Stimulated activated effector memory CD8-positive, alpha-beta T cell treated with anti-CD3 and anti-CD28 coated beads, Interleukin-12 subunit alpha, Interleukin-12 subunit beta, amount 100 ng/mL, for 72 hours (primary cell): ENCODE data around the gene VPS37B.

ENCODE experiments used
- ATAC-seq: fragments of 150-1000 bp; cut with Tn5 transposase; 2 replicates; pipeline ENCODE4 v1.10.0; 2021
- DNase-seq, 2 donors: peaks; one replicate each; pipeline ENCODE4 v3.0.0; 2021 to 2022; ENCODE audit warnings: low spot score in 2 of 2
- H3K27ac Mint-ChIP-seq: one replicate; pipeline ENCODE4 v1.8.0; 2022; ENCODE audit warnings: mild to moderate bottlenecking, mixed read lengths
- H3K36me3 Mint-ChIP-seq: one replicate; pipeline ENCODE4 v1.8.0; 2022; ENCODE audit warnings: mild to moderate bottlenecking, mixed read lengths
- H3K4me1 Mint-ChIP-seq: one replicate; pipeline ENCODE4 v1.8.0; 2022; ENCODE audit warnings: mixed read lengths
- H3K4me3 Mint-ChIP-seq: one replicate; pipeline ENCODE4 v1.8.0; 2022; ENCODE audit warnings: mild to moderate bottlenecking, mixed read lengths
- H3K9me3 Mint-ChIP-seq: one replicate; pipeline ENCODE4 v1.8.0; 2022; ENCODE audit warnings: mixed read lengths

VPS37B gene

DNA sequence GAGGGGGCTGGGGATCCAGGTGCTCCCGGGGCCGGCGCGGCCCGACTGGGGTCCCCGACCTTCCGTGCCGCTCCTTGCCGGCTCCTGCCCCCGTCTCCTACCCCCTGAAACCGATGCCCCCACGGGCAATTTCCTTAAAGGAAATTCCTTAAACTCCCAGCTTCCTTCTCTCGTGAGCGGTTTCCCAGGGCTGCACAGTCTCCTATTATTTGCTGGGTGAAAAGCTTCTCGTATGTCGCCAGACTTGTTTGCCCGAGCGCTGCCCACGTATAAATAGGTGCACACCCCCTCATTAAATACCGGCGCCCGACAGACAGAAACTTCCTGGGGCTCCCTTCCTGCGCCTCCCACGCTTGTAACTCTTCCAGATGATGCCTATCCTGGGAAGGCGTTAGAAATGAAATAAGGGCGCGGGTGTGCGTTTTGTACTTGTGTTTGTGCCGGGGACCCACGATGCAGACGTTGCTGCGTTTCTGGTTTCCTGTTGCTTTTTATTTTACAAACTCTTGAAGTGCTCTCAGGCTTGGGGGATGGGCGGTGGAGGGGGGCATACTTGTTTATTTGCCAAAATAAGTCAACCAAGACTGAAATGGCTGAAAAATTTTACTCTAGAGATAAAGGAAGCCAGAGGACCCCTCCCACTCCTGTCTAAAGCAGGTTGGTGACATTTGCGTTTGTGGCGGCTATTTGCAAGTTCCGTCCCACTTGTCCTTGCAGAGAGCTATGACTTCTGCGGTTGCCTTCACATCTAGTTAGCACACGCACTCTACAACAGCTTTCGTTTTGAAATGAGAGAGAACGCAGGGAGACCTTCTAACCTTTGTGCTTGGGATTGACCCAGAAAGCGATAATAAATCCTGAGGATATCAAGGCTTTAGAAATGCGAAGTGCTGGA lies 59.6 kb downstream of the VPS37B start:
- H3K36me3 Mint-ChIP-seq: peaks cover 8% of the 10 kb centered on the region
- peak overlapping the region; percentile 95 for H3K27ac Mint-ChIP-seq
- DNase-seq (peak in 1 of 2 donors; percentile 71), ATAC-seq (peak; percentile 81)
- peak overlapping the region; percentile 98 for H3K4me3 Mint-ChIP-seq
- H3K9me3 Mint-ChIP-seq: no peaks in the 10 kb centered on the region
- peaks cover 57% of the 10 kb centered on the region for H3K4me1 Mint-ChIP-seq

DNA sequence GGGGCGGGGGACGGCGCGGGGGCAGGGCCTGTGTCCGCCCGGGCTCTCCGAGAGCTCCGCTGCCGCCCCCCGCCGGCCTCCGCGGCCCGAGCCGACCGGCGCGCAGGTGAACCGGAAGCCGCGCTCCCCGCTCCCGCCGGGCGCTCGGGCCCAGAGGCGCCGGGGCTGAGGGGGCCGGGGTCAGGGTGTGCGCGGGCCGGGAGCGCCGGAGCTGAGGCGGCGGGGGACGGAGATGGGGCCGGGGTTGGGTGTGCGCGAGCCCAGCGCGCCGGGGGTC lies 60.2 kb downstream of the VPS37B start:
- H3K36me3 Mint-ChIP-seq: peaks cover 8% of the 10 kb centered on the region

DNA sequence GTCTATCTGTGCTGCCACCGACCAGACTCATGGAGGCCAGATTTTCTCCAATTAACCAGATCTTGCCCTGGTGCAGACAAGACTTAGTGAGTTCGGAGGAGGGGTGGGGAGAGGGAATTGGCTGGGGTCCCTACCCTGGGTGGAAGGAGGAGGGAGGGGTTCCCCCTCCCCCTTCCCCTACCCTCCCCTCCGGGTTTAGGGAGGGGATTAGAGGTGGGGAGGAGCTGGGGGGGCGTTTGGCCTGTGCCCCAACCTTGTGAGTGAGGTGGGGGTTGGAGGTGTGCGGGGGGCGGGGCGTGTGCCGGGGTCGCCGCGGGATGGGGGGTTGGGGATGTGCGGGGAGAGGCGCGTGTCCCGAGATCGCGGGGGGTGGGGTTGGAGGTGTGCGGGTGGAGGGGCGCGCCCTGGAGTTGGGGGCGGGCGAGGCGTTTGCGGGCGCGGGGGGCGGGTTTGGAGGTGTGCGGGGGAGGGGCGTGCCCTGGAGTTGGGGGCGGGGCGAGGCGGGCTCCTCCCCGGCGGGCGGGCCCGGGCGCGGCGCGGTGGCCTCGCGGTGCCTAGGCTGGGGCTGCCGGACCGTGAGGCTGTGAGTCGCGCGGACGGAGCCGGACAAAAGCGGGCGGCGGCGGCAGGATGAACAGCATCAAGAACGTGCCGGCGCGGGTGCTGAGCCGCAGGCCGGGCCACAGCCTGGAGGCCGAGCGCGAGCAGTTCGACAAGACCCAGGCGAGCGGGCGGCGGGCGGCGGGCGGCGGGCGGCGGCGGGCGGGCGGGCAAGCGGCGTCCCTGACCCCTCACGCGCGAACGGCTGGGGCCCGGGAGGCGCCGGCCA lies 60.8 kb downstream of the VPS37B start, which contains the start of gene HIP1R:
HIP1R (plus strand) TSS at position 537 of the 829 bp plus-strand sequence; CDS start at position 631, 94 bp downstream.
- H3K27ac Mint-ChIP-seq: peak within 1 kb of the TSS; percentile 95
- peak within 1 kb of the TSS; percentile 98 for H3K4me3 Mint-ChIP-seq
- no peaks in the 10 kb centered on the region for H3K9me3 Mint-ChIP-seq
- peaks cover 8% of the 10 kb centered on the region for H3K36me3 Mint-ChIP-seq
- peaks cover 46% of the 10 kb centered on the region for H3K4me1 Mint-ChIP-seq
- DNase-seq (peak; percentile 54 to 75), ATAC-seq (peak; percentile 66)

More for the DNA sequence above, 60.2 kb downstream of the VPS37B start:
- no peaks in the 10 kb centered on the region for H3K9me3 Mint-ChIP-seq
- no peak overlapping the region for H3K27ac Mint-ChIP-seq
- no peak for DNase-seq
- H3K4me3 Mint-ChIP-seq: peak overlapping the region; percentile 98
- peaks cover 52% of the 10 kb centered on the region for H3K4me1 Mint-ChIP-seq
- ATAC-seq: peak; percentile 59

DNA sequence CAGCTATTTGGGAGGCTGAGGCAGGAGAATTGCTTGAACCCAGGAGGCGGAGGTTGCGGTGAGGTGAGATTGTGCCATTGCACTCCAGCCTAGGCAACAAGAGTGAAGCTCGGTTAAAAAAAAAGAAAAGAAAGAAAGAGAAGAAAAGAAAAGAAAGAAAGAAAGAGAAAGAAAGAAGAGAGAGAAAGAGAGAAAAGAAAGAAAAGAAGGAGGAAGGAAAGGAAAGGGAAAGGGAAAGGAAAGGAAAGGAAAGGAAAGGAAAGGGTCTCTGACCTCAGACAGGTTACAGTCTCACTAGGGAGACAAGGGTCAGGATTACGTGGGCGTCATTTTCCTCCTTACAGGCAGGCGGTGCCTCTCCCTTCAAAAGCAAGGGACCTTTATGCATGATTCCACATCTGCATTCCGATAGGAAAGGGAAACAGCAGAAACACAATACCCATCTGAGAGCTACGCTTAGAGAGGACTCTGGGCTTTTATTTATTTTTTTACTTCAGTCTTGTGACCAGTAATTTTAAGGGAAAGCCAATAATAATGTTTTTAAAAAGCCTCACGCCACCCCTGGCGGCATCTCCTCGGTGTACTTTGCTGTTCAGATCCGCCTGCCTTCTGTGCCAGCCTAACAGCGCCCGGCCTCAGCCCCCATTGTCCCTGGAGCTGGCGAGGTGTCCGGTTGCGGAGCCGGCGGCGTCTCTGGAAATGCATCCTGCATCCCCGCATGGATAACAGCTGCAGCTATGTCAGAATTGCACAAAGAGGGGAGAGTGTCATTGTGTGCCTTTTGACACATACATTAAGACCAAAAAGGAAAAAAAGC lies 61.6 kb downstream of the VPS37B start:
- peak overlapping the region; percentile 88 for H3K4me3 Mint-ChIP-seq
- peak; percentile 1 for ATAC-seq

DNA sequence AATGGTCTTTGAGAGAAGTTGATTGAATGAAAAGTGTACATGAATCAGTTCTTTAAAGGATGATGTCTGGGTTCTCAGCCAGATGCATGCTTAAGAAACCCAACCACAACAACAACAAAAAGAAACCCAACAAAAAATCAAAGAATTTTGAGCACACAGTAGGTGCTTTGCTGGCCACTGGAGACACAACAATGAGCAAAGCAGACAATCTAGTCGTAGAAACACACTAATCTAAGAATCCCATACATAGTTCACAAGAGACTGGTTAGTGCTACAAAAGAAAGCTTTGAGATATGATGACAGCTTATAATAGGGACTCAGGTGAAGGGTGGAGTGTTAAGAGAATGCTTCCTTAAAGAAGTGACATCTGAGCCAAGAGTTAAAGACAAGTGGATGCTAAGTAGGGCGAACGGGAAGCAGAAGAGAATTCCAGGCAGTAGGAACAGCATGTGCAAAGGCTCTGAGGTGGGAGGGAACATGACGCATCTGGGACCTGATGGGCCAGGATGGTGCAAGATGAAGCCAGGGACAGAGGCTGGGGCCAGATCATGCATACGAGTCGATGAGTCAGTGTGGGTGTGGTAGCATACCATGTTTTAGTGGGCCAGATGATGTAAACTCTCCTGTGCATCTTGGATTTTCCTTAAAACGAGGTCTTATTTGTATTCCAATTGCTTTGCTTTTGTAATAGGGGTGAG lies 65.3 kb downstream of the VPS37B start:
- no peaks in the 10 kb centered on the region for H3K9me3 Mint-ChIP-seq
- H3K36me3 Mint-ChIP-seq: no peaks in the 10 kb centered on the region
- H3K4me1 Mint-ChIP-seq: peaks cover 13% of the 10 kb centered on the region
- DNase-seq: no peak
- no peak for ATAC-seq
- no peak overlapping the region for H3K4me3 Mint-ChIP-seq
- no peak overlapping the region for H3K27ac Mint-ChIP-seq

More for the DNA sequence above, 61.6 kb downstream of the VPS37B start:
- Mint-ChIP-seq H3K4me1 (peaks cover 45% of the 10 kb centered on the region), H3K9me3 (no peaks in the 10 kb centered on the region), H3K36me3 (peaks cover 8% of the 10 kb centered on the region), H3K27ac (peak overlapping the region; percentile 87)
- DNase-seq: no peak

DNA sequence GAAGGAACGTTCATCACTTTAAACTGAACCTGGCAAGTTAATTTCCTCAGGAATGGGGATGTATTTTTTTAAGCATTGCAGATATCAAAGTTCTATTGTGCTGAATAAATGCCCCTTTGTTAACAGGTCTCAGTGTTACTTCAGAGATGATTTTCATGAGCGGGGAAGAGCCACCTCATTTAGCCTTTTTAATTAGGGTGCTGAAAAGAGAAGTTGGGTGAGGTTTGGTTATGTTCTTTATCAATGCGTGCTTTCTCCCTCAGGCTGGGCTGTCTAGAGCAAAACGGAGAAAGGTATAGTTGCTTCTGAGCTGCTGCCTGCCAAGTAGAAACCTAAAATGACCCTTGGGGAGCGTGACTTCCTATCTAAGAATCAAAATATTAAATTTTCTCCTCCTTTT lies 68.7 kb downstream of the VPS37B start:
- Mint-ChIP-seq H3K27ac (no peak overlapping the region), H3K36me3 (no peaks in the 10 kb centered on the region), H3K4me3 (no peak overlapping the region), H3K4me1 (no peaks in the 10 kb centered on the region), H3K9me3 (no peaks in the 10 kb centered on the region)
- DNase-seq (no peak), ATAC-seq (no peak)

DNA sequence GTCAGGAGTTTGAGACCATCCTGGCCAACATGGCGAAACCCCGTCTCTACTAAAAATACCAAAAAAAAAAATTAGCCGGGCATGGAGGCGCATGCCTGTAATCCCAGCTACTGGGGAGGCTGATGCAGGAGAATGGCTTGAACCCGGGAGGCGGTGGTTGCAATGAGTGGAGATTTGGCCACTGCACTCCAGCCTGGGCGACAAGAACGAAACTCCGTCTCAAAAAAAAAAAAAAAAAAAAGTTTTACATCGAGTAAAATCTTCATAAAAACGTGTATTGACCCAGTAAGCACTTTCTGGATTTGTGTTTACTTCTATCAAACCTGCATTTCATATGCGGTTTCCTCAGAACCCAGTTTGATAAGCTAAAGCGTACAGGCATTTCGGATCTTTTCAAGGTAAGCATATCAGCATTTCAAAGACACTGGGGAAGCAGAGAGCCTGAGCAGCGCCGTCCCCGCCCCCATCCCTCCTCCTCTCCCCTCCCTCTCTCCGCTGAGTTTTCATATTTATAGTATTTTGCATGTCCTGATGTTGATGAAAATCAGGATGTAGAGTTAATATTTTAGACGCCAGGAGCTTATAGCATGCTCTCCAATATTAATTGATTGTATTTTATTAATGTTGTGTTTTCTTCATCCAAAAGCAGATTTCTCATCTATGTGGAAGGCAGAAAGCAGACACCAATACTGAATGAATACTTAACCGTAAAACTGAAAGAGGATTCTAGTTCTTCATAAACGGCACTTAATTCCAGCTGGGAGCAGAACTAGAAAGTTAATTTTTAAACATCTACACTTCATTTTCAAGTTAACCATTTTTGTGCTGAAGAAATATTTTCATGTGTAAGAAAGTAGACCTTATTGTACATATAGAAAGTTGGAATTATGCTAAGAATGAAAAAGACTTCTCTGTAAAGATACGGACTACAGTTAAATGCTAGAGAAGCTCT lies 69.9 kb downstream of the VPS37B start:
- Mint-ChIP-seq H3K27ac (no peak overlapping the region), H3K9me3 (no peaks in the 10 kb centered on the region), H3K4me1 (no peaks in the 10 kb centered on the region), H3K4me3 (peak overlapping the region; percentile 2), H3K36me3 (no peaks in the 10 kb centered on the region)
- ATAC-seq (no peak), DNase-seq (no peak)

DNA sequence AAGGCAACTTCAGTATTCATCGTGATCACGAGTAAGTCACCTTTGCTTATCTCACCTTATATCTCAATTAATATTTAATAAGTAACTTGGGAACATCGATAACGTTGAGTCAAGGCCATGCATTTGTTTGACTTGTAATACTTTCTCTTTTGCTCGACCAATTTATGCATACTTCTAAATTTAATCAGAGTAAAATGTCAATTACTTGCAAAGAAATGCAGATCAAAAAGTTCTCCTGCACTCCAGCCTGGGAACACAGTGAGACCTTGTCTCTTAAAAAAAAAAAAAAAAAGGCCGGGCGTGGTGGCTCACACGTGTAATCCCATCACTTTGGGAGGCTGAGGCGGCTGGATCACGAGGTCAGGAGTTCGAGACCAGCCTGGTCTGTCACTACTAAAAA lies 72.5 kb downstream of the VPS37B start:
- Mint-ChIP-seq H3K4me3 (no peak overlapping the region), H3K27ac (no peak overlapping the region), H3K9me3 (no peaks in the 10 kb centered on the region), H3K4me1 (no peaks in the 10 kb centered on the region), H3K36me3 (no peaks in the 10 kb centered on the region)
- ATAC-seq: no peak
- DNase-seq: no peak

DNA sequence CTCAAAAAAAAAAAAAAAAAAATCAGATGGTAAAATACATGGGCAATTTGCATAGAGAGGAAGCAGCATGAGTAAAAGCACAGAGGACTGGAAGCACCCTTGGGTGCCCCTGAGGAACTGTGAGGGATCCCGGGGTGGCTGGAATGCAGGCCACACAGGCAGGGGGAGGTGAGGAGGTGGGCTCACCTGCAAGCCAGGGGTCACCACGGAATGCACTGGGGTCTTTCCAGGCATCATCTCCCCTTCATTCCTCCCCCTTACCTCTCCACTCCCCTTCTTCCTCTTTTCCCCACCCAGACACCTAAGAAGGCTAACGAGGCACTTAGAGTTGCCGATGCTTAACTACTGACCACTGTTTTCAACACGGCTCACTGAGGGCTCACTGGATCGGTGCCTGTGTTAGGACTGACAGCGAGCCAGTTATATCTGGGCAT lies 75.1 kb downstream of the VPS37B start:
- H3K4me3 Mint-ChIP-seq: no peak overlapping the region

DNA sequence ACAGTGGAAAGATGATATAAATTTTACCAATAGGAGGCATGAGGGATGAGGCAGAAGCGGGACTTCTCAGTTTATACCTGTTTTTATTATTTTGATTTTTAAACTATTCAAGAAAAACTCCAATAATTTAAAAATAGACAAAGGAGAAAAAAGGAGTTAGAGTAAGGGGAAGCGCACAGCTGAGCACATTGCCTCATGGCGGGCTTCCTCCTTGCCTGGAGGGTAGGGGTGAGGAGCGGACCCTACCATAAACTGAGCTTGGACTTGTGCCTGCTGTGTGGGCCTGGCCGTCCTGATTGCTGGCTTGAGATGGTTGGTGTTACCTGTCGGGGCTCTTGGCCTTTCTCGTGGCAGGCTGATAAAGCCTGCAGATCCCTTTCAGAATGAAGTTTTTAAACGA lies 75.8 kb downstream of the VPS37B start:
- DNase-seq (no peak), ATAC-seq (no peak)
- no peaks in the 10 kb centered on the region for H3K36me3 Mint-ChIP-seq
- no peak overlapping the region for H3K4me3 Mint-ChIP-seq
- H3K4me1 Mint-ChIP-seq: no peaks in the 10 kb centered on the region
- H3K27ac Mint-ChIP-seq: no peak overlapping the region
- H3K9me3 Mint-ChIP-seq: no peaks in the 10 kb centered on the region

More for the DNA sequence above, 75.1 kb downstream of the VPS37B start:
- ATAC-seq: no peak
- H3K9me3 Mint-ChIP-seq: no peaks in the 10 kb centered on the region
- H3K36me3 Mint-ChIP-seq: no peaks in the 10 kb centered on the region
- no peak overlapping the region for H3K27ac Mint-ChIP-seq
- H3K4me1 Mint-ChIP-seq: no peaks in the 10 kb centered on the region
- DNase-seq: no peak

DNA sequence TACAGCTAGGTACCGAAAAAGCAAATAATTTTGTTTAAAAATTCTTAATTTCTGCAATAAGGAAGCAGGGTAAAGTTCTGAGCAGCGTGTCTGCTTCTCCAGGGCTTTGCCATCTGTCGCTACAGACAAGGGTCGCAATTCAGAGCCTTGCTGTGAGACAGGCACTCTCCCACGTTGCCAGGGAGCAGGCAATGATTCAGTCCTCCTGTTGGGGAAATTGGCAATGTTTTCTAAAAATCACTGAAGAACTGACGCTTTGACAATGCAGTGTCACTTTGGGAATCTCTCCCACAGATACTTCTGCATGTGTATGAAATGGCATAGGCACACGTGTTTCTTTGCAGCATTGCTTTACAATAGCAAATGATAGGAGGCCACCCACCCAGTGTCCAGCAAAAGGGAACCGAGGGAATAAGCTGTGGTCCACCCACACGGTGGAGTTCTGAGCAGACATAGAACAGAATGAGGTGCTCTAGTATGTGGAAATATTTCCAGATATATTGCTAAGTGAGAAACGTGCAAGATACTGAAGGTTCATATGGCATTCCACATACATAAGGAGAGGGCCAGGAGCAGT lies 76.6 kb downstream of the VPS37B start:
- no peaks in the 10 kb centered on the region for H3K4me1 Mint-ChIP-seq
- DNase-seq: no peak
- no peak overlapping the region for H3K4me3 Mint-ChIP-seq
- no peaks in the 10 kb centered on the region for H3K9me3 Mint-ChIP-seq
- no peak for ATAC-seq
- no peak overlapping the region for H3K27ac Mint-ChIP-seq
- H3K36me3 Mint-ChIP-seq: no peaks in the 10 kb centered on the region
